GF-D8 (cell line): ENCODE data around the gene PLEKHA7.
"Not testable (repeated sequence)": the region's sequence is repeated elsewhere in the genome, so short reads cannot be mapped to it uniquely, and the experiment has no call there.

Source experiments
- DNase-seq: peaks from one replicate; lab custom pipeline; 2025; lab: John Stamatoyannopoulos, UW

Gene PLEKHA7

GRCh38 chr11:16938061-16938460 lies 76.2 kb downstream of the PLEKHA7 start:
- DNase-seq, result no peak

DNA sequence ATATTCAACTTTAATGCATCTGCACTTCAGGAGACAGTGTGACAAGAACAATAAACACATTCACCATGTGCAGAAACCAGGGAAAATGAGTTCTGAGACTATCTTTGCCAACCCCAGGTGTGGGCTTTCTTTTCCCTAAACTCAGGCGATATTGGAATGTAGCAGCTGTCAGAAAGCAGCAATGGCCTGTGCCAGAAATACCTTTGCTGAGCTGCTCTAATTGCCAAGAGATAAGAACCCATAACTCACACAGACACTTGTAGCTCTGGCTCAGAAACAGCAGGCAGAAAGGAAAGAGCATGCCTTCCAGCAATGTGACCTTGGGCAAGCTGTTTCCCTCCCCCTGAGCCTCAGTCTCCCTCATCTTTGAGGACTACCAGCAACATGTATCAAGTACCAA lies 77.6 kb downstream of the PLEKHA7 start:
- DNase-seq, result no peak

GRCh38 chr11:16935518-16936302 lies 78.5 kb downstream of the PLEKHA7 start:
- DNase-seq, result no peak

GRCh38 chr11:16933756-16934603 lies 80.2 kb downstream of the PLEKHA7 start:
- no peak for DNase-seq

DNA sequence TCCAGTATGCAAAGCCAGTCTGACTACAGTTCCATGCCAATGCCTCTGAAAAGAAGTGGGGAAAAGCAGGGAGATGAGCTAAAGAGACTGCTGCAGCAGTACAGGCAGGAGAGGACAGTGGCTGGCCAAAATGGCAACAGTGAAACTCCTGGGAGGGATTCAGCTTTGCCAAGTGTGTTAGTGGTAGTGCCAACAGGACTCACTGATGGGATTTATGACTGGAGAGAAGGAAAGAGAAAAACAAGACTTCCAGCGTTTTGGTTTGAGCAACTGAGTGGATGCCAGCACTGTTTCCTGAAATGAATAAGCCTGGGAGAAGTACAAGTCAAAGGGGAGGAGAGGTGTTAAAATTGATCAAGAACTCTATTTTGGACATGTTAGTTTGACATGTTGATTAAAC lies 80.9 kb downstream of the PLEKHA7 start:
- DNase-seq, result no peak

- no peak for DNase-seq
These were observed 86.2 kb downstream of the PLEKHA7 start for GRCh38 chr11:16928044-16928443.

DNA sequence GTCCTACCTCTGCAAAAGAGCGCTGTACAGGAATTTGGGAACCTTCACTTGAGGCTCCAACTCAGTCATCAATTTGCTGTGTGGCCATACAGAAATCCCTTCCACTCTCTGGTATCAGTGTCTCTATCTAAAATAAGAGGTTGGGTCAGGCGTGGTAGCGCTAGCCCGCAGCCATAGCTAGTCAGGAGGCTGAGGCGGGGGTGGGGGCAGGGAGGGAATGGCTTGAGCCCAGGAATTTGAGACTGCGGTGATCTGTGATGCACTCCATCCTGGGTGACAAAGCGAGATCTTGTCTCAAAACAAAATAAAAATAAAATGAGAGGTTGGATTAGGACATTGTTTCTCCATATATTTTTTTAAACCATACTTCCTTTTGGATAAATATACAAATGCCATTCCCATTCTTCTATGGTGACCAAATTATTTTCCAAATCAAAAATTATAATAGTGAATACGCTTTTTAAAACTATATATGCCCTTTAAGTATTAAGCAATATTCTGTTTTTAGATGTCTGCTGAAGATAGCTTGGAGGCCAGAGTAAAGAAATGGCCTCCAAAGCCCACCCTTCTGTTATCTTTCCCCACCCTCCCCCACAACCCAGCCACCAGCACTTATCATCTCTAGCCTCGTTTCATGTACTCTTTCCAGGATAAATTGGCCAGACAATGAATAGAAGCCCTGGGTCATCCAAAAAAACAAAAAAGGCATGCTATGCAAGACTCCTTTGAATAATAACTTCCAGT lies 87.2 kb downstream of the PLEKHA7 start:
- no peak for DNase-seq

DNA sequence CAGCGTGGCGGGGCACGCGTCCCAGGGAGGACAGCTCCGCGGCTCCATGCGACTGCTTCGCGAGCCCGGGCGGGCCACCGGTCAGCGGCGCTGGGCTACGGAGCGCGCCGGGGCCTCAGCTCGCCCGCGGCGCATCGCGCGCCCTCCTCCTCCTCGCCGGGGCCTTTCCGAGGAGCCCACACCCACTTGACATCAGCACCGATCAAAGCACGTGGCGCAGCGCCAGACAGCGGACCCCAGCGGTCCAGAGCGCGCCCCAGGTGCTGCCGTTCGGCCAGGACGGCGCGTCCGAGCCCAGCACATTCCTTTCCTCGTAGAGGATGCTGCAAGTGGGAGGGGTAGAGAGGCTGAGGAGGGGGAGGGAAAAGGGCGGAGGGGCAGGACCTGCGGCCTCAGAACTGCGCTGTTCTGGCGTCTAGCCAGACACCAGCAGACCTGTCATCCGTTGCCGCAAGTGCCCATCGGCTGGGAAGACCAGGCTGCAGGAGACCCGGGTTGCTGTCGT lies 88.6 kb downstream of the PLEKHA7 start:
- no peak for DNase-seq

GRCh38 chr11:16924826-16925560 lies 89.2 kb downstream of the PLEKHA7 start:
- no peak for DNase-seq

GRCh38 chr11:16924462-16924825 lies 89.8 kb downstream of the PLEKHA7 start:
- DNase-seq, result no peak

- no peak for DNase-seq
These were observed 90.2 kb downstream of the PLEKHA7 start for GRCh38 chr11:16923987-16924386.

- no peak for DNase-seq
These were observed 92.5 kb downstream of the PLEKHA7 start for GRCh38 chr11:16921668-16922067.

GRCh38 chr11:16921019-16921418 lies 93.2 kb downstream of the PLEKHA7 start:
- no peak for DNase-seq

- no peak for DNase-seq
These were observed 93.7 kb downstream of the PLEKHA7 start for GRCh38 chr11:16920559-16920958.

DNA sequence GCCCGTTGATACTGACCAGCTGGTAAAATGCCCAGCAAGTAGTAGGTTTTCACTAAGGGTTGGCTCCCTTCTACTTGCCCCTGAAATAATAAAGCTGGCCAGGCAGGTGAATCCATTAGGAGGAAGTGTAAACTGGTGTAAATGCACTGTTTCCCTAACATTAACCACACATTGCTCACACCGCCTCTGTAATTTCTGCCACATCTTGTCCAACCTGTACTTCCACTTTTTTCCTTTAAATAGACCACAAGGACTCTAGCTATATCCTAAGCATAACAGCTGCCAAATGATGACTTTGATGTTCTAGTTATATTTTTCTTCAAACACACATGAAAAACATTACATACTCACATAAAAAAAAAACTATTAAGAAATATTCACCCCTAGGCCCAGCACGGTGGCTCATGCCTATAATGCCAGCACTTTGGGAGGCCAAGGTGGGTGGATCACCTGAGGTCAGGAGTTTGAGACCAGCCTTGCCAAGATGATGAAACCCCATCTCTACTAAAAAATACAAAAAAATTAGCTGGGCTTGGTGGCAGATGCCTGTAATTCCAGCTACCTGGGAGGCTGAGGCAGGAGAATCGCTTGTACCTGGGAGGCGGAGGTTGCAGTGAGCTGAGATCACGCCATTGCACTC lies 95.6 kb downstream of the PLEKHA7 start:
- DNase-seq, result not testable (repeated sequence)

GRCh38 chr11:16917941-16918340 lies 96.3 kb downstream of the PLEKHA7 start:
- DNase-seq, result no peak

GRCh38 chr11:16912692-16913111 lies 101.5 kb downstream of the PLEKHA7 start:
- DNase-seq, result no peak

- no peak for DNase-seq
These were observed 102.6 kb downstream of the PLEKHA7 start for GRCh38 chr11:16911658-16912057.

DNA sequence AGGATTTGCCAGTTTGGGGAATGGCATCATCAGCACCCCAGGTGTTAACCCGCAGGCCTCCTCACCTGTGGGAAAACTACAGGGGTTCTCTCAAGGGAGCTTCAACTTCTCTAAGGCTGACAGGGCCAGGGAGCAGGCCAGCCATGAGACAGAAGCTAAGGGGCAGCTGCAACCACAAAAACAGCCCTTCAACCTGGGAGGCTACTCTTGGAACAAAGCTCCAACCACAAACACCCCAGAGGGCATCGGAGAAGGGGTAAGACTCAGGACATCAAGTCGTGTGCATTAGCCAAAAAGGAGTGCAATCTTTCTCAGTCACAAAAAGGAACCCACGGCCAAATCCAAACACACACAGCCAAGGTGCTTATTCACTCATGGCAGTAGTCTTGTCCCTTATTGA lies 103.0 kb downstream of the PLEKHA7 start:
- DNase-seq, result no peak

- no peak for DNase-seq
These were observed 104.7 kb downstream of the PLEKHA7 start for GRCh38 chr11:16909359-16910035.

GRCh38 chr11:16905375-16905774 lies 108.8 kb downstream of the PLEKHA7 start:
- DNase-seq, result no peak
